ENCODE measurements around the gene ATP4A.
"Not testable (repeated sequence)": the region's sequence is repeated elsewhere in the genome, so short reads cannot be mapped to it uniquely, and the experiment has no call there.

The ATP4A gene

GRCh38 chr19:35563207-35563829 lies at the start of gene ATP4A:
TSS of gene ATP4A (minus strand) at chr19:35563658. CDS start at chr19:35563629, 29 bp downstream.
- Mint-ChIP-seq H3K27ac (no peak within 1 kb of the TSS), H3K9me3 (no peaks in the 10 kb centered on the region), H3K27me3 (peaks cover 58% of the 10 kb centered on the region), H3K4me3 (no peak within 1 kb of the TSS), H3K4me1 (peaks cover 15% of the 10 kb centered on the region), H3K36me3 (no peaks in the 10 kb centered on the region)
- no peak for ATAC-seq

- H3K4me1 Mint-ChIP-seq: peaks cover 51% of the 10 kb centered on the region
- H3K27ac Mint-ChIP-seq: peak within 1 kb of the TSS; percentile 94
- H3K36me3 Mint-ChIP-seq: peaks cover 37% of the 10 kb centered on the region
- peak; percentile 92 for ATAC-seq
- H3K4me3 Mint-ChIP-seq: peak within 1 kb of the TSS; percentile 87
- H3K9me3 Mint-ChIP-seq: peaks cover 7% of the 10 kb centered on the region
- no peaks in the 10 kb centered on the region for H3K27me3 Mint-ChIP-seq
These were observed 49.3 kb upstream of the ATP4A start, which contains the start of gene HAUS5 for GRCh38 chr19:35612559-35613321. TSS of gene HAUS5 (plus strand) at chr19:35612735. CDS start at chr19:35612795, 60 bp downstream.

- Mint-ChIP-seq H3K4me3 (peak overlapping the region; percentile 87), H3K27me3 (no peaks in the 10 kb centered on the region), H3K4me1 (peaks cover 51% of the 10 kb centered on the region), H3K36me3 (peaks cover 31% of the 10 kb centered on the region), H3K9me3 (peaks cover 7% of the 10 kb centered on the region), H3K27ac (peak overlapping the region; percentile 94)
- ATAC-seq: no peak
These were observed 48.7 kb upstream of the ATP4A start for GRCh38 chr19:35612224-35612558.

- Mint-ChIP-seq H3K27me3 (no peaks in the 10 kb centered on the region), H3K9me3 (peaks cover 7% of the 10 kb centered on the region), H3K27ac (peak overlapping the region; percentile 94), H3K4me1 (peaks cover 51% of the 10 kb centered on the region), H3K36me3 (peaks cover 13% of the 10 kb centered on the region), H3K4me3 (peak overlapping the region; percentile 11)
- ATAC-seq: peak; percentile 80
These were observed 46.4 kb upstream of the ATP4A start for GRCh38 chr19:35609851-35610353.

GRCh38 chr19:35608251-35608650 lies 44.8 kb upstream of the ATP4A start:
- H3K27ac Mint-ChIP-seq: peak overlapping the region; percentile 94
- H3K9me3 Mint-ChIP-seq: peaks cover 7% of the 10 kb centered on the region
- H3K36me3 Mint-ChIP-seq: peaks cover 7% of the 10 kb centered on the region
- no peak overlapping the region for H3K4me3 Mint-ChIP-seq
- no peaks in the 10 kb centered on the region for H3K27me3 Mint-ChIP-seq
- H3K4me1 Mint-ChIP-seq: peaks cover 44% of the 10 kb centered on the region
- no peak for ATAC-seq

GRCh38 chr19:35607661-35608060 lies 44.2 kb upstream of the ATP4A start:
- peaks cover 38% of the 10 kb centered on the region for H3K4me1 Mint-ChIP-seq
- H3K27me3 Mint-ChIP-seq: no peaks in the 10 kb centered on the region
- ATAC-seq: no peak
- H3K36me3 Mint-ChIP-seq: peaks cover 7% of the 10 kb centered on the region
- H3K27ac Mint-ChIP-seq: peak overlapping the region; percentile 94
- H3K4me3 Mint-ChIP-seq: no peak overlapping the region
- peaks cover 7% of the 10 kb centered on the region for H3K9me3 Mint-ChIP-seq

- H3K36me3 Mint-ChIP-seq, H3K27ac Mint-ChIP-seq, H3K9me3 Mint-ChIP-seq, H3K27me3 Mint-ChIP-seq, H3K4me3 Mint-ChIP-seq, ATAC-seq: not testable (repeated sequence)
- peaks cover 33% of the 10 kb centered on the region for H3K4me1 Mint-ChIP-seq
These were observed 43.7 kb upstream of the ATP4A start for GRCh38 chr19:35607170-35607569.

GRCh38 chr19:35604436-35604835 lies 41.0 kb upstream of the ATP4A start:
- not testable (repeated sequence) for H3K36me3 Mint-ChIP-seq, H3K27ac Mint-ChIP-seq, ATAC-seq, H3K4me3 Mint-ChIP-seq, H3K9me3 Mint-ChIP-seq
- Mint-ChIP-seq H3K27me3 (peaks cover 14% of the 10 kb centered on the region), H3K4me1 (peaks cover 13% of the 10 kb centered on the region)

GRCh38 chr19:35601971-35602370 lies 38.5 kb upstream of the ATP4A start:
- no peaks in the 10 kb centered on the region for H3K9me3 Mint-ChIP-seq
- no peaks in the 10 kb centered on the region for H3K36me3 Mint-ChIP-seq
- no peak for ATAC-seq
- no peak overlapping the region for H3K27ac Mint-ChIP-seq
- H3K4me3 Mint-ChIP-seq: no peak overlapping the region
- H3K4me1 Mint-ChIP-seq: no peaks in the 10 kb centered on the region
- peaks cover 33% of the 10 kb centered on the region for H3K27me3 Mint-ChIP-seq

GRCh38 chr19:35596366-35596999 lies 33.0 kb upstream of the ATP4A start:
- H3K36me3 Mint-ChIP-seq: no peaks in the 10 kb centered on the region
- peak; percentile 67 for ATAC-seq

GRCh38 chr19:35595928-35596327 lies 32.5 kb upstream of the ATP4A start:
- no peaks in the 10 kb centered on the region for H3K36me3 Mint-ChIP-seq
- no peak for ATAC-seq
- no peak overlapping the region for H3K27ac Mint-ChIP-seq
- peaks cover 6% of the 10 kb centered on the region for H3K4me1 Mint-ChIP-seq
- peaks cover 50% of the 10 kb centered on the region for H3K27me3 Mint-ChIP-seq
- no peaks in the 10 kb centered on the region for H3K9me3 Mint-ChIP-seq
- H3K4me3 Mint-ChIP-seq: no peak overlapping the region

More at GRCh38 chr19:35596366-35596999, 33.0 kb upstream of the ATP4A start:
- Mint-ChIP-seq H3K4me3 (no peak overlapping the region), H3K27ac (no peak overlapping the region), H3K27me3 (peaks cover 50% of the 10 kb centered on the region), H3K4me1 (peaks cover 6% of the 10 kb centered on the region), H3K9me3 (no peaks in the 10 kb centered on the region)

- peaks cover 42% of the 10 kb centered on the region for H3K27me3 Mint-ChIP-seq
- H3K36me3 Mint-ChIP-seq, H3K4me1 Mint-ChIP-seq, H3K9me3 Mint-ChIP-seq, ATAC-seq, H3K27ac Mint-ChIP-seq, H3K4me3 Mint-ChIP-seq: not testable (repeated sequence)
These were observed 31.6 kb upstream of the ATP4A start for GRCh38 chr19:35595026-35595425.

- Mint-ChIP-seq H3K27me3 (peaks cover 20% of the 10 kb centered on the region), H3K9me3 (no peaks in the 10 kb centered on the region), H3K4me3 (no peak overlapping the region), H3K27ac (no peak overlapping the region), H3K36me3 (no peaks in the 10 kb centered on the region), H3K4me1 (peaks cover 6% of the 10 kb centered on the region)
- no peak for ATAC-seq
These were observed 28.8 kb upstream of the ATP4A start for GRCh38 chr19:35592226-35592625.

- no peak overlapping the region for H3K27ac Mint-ChIP-seq
- H3K36me3 Mint-ChIP-seq: no peaks in the 10 kb centered on the region
- H3K4me1 Mint-ChIP-seq: no peaks in the 10 kb centered on the region
- H3K4me3 Mint-ChIP-seq: no peak overlapping the region
- peaks cover 24% of the 10 kb centered on the region for H3K27me3 Mint-ChIP-seq
- ATAC-seq: no peak
- no peaks in the 10 kb centered on the region for H3K9me3 Mint-ChIP-seq
These were observed 27.4 kb upstream of the ATP4A start for GRCh38 chr19:35590875-35591274.

GRCh38 chr19:35587321-35587720 lies 23.9 kb upstream of the ATP4A start:
- no peaks in the 10 kb centered on the region for H3K36me3 Mint-ChIP-seq
- ATAC-seq: no peak
- H3K4me3 Mint-ChIP-seq: no peak overlapping the region
- no peak overlapping the region for H3K27ac Mint-ChIP-seq
- H3K9me3 Mint-ChIP-seq: no peaks in the 10 kb centered on the region
- H3K4me1 Mint-ChIP-seq: no peaks in the 10 kb centered on the region
- H3K27me3 Mint-ChIP-seq: peaks cover 44% of the 10 kb centered on the region
